Erythroblast (primary cell): Measurements from ENCODE around the gene TRA2B.

ENCODE experiments used
- GATA1 ChIP-seq: IDR thresholded peaks from 2 replicates; pipeline ENCODE4 v1.6.1; 2011; ENCODE audit warnings: low read depth, mild to moderate bottlenecking, control low read depth, low read length, moderate library complexity
- POLR2A ChIP-seq: IDR thresholded peaks from 2 replicates; pipeline ENCODE4 v1.6.1; 2011; ENCODE audit warnings: mild to moderate bottlenecking, low read length

- TF ChIP-seq POLR2A (no peak), GATA1 (no peak)
Measured at GRCh38 chr3:185934767-185935464, 2.9 kb downstream of the TRA2B start.
